GM12873 (cell line): ENCODE measurements around the gene NELFB.

Source experiments
- TF ChIP-seq, protein P1 (sequence below): IDR thresholded peaks from 2 replicates; pipeline ENCODE4 v1.5.1; 2012; ENCODE audit warnings: low read depth, mild to moderate bottlenecking, moderate library complexity, low read length, control low read depth; ENCODE audit not compliant: insufficient read depth; ENCODE audit errors: missing control alignments

NELFB gene

GRCh38 chr9:137273611-137274320 lies 18.6 kb downstream of the NELFB start:
- TF ChIP-seq, protein P1, sequence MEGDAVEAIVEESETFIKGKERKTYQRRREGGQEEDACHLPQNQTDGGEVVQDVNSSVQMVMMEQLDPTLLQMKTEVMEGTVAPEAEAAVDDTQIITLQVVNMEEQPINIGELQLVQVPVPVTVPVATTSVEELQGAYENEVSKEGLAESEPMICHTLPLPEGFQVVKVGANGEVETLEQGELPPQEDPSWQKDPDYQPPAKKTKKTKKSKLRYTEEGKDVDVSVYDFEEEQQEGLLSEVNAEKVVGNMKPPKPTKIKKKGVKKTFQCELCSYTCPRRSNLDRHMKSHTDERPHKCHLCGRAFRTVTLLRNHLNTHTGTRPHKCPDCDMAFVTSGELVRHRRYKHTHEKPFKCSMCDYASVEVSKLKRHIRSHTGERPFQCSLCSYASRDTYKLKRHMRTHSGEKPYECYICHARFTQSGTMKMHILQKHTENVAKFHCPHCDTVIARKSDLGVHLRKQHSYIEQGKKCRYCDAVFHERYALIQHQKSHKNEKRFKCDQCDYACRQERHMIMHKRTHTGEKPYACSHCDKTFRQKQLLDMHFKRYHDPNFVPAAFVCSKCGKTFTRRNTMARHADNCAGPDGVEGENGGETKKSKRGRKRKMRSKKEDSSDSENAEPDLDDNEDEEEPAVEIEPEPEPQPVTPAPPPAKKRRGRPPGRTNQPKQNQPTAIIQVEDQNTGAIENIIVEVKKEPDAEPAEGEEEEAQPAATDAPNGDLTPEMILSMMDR: no peak

GRCh38 chr9:137275203-137275587 lies 20.1 kb downstream of the NELFB start:
- TF ChIP-seq, protein P1: no peak

GRCh38 chr9:137275588-137276472 lies 20.7 kb downstream of the NELFB start:
- TF ChIP-seq, protein P1: no peak

DNA sequence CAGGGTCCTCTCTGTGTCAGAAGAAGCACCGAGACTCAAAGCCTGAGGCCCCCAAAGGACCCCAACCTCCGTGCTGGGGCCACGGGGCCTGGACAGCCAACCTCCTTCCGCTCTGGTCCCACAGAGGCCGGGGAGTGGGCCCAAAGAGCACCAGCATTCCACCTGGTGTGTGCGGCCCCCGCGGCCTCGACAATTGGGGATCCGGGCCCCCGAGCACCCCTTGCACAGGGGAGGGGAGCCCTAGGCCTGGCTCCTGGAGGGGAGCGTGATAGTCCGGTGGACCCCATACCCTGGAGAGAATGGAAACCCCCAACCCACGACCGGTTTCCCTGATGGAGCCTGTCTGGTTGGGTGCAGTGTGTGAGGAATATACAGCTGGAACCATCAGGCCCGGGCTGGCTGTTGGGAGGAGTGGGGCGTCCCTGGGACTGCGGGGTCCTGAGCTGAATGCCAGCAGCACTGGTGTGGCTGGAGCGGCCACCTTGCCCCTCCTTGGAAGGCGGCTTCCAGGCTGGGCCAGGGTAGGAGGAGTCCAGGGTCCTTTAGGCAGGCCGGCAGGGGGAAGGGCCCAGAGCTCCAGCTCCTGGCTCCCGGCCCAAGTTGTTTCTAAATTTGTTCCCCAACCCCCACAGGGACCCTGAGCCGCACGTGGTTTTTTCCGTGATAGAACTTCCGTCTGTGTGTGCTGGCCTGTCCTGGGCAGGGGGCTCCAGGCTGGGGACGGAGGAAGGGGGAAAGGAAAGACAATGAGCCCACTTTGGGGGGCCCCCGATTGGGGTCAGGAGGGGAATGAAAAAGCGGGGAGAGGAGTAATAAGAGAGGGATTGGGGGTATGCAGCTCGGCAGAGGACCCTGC lies 21.6 kb downstream of the NELFB start:
- TF ChIP-seq, protein P1: no peak

DNA sequence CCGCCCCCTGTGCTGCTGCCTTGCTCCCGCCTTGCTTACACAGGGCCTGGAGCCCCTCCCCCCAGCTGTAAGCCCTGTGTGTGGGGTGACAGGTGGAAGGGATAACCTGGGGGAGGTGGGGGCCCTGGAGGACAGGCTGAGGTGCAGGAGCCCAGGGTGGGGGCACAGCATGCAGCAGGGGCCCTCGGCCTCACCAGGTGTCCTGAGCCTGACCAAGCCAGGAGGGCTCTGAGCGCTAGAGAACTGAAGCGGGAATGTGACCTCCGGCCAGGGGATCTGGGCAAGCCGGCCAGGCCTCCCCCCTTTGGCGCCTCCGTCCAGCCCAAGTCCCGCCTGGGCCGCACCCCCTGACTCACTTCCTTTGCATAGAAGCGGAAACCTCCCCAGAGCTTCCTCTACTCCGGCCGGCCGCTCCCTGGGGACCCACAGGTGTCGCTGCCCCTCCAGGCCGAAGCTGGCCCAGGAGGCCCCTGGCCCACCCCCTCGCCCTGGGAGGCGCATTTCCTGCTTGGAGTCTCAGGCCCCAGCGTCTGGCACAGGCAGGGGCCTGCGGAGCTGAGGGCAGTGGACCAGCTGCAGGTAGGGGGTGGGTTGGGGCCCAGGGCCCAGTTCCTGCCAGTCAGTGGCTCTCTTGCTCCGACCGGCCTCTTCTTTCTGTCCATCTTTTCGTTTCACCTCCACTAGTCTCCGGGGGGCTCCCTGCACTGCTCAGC lies 22.4 kb downstream of the NELFB start, which contains the start of gene TOR4A:
Gene TOR4A (plus strand): TSS at position 398 of the 713 bp plus-strand sequence. CDS start 964 bp downstream, outside the sequence.
- TF ChIP-seq, protein P1: peak; percentile 33

DNA sequence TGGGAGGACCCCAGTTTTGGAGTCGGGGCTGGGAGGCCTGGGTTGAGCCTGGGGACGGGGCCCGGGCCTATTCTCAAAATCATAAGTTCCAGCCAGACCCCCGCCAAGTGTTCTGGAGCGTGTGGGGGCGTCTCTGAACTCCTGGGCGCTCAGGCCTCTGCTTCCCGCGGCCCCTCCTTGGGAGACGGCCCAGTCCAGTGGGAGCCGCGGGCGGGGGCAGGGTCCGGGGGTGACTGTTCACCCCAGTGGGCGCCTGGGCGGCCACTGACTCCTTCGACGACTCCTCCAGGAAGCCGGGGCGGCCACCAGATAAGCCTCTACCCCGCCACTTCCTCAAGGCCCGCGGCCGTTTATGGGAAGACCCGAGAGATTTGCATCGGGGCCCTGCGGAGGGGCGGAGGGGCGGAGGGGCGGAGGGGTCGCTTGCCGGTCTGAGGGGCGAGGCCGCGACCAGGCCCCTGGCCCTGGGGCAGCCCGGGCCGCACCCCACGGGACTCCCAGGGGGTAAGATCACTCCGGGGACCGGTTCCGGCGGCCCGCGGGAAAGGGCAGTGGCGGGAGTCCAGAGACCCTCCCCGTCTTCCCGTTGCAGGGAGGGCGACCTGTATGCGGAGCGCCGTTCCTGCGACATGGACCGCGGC lies 23.1 kb downstream of the NELFB start:
- TF ChIP-seq, protein P1: no peak
